Astrocyte (in vitro differentiated cells and primary cell): ENCODE measurements around the gene PRTN3.
A peak's percentile ranks its signal among the peaks of the same experiment; 100 is the strongest.

Source experiments
- EZH2 ChIP-seq: IDR thresholded peaks from 2 replicates; pipeline ENCODE4 v1.6.1; 2012; ENCODE audit warnings: mild to moderate bottlenecking, low read length, inconsistent platforms; ENCODE audit not compliant: insufficient read depth
- TF ChIP-seq, protein P1 (sequence below): IDR thresholded peaks from 2 replicates; pipeline ENCODE4 v1.5.1; 2011; ENCODE audit warnings: low read depth, mild to moderate bottlenecking, inconsistent platforms, low read length, moderate library complexity; ENCODE audit not compliant: insufficient read depth

DNA sequence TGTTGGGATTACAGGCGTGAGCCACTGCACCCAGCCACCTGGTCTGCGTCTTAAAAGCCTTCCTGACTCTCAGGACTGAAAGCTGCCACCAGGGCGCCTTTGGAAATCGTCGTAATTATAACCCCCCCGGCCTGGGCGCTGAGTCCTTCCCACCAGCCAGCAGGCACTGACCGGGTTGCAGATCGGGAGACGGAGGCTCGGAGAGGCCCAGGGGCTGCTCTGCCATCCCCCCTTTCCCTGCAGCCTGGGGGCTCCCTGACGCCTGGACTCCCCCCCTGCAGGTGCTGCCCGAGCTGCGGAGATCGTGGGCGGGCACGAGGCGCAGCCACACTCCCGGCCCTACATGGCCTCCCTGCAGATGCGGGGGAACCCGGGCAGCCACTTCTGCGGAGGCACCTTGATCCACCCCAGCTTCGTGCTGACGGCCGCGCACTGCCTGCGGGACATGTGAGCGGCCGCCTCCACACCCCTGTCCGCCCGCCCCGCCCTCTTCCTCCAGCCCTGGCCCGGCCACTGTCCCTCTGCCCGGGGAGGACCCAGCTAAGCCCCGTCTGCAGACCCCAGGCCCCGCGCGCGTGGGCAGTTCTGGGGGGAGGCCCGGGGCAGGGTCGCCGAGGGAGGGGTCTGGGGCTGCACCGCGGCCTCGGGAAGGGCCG lies 2.5 kb downstream of the PRTN3 start:
- TF ChIP-seq, protein P1, sequence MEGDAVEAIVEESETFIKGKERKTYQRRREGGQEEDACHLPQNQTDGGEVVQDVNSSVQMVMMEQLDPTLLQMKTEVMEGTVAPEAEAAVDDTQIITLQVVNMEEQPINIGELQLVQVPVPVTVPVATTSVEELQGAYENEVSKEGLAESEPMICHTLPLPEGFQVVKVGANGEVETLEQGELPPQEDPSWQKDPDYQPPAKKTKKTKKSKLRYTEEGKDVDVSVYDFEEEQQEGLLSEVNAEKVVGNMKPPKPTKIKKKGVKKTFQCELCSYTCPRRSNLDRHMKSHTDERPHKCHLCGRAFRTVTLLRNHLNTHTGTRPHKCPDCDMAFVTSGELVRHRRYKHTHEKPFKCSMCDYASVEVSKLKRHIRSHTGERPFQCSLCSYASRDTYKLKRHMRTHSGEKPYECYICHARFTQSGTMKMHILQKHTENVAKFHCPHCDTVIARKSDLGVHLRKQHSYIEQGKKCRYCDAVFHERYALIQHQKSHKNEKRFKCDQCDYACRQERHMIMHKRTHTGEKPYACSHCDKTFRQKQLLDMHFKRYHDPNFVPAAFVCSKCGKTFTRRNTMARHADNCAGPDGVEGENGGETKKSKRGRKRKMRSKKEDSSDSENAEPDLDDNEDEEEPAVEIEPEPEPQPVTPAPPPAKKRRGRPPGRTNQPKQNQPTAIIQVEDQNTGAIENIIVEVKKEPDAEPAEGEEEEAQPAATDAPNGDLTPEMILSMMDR: no peak
- peak; percentile 78 for TF ChIP-seq EZH2
